Measurements from ENCODE around the gene TMC5. TPM values are rescaled to one million over a fixed set of nuclear protein-coding genes. Genes with fewer than 3 reads are reported as not detected.
"Not testable (repeated sequence)": the region's sequence is repeated elsewhere in the genome, so short reads cannot be mapped to it uniquely, and the experiment has no call there.

The TMC5 gene
- total and polyA plus RNA-seq, 2 experiments from 2014 or later = 2.3 to 4.8 TPM

DNA sequence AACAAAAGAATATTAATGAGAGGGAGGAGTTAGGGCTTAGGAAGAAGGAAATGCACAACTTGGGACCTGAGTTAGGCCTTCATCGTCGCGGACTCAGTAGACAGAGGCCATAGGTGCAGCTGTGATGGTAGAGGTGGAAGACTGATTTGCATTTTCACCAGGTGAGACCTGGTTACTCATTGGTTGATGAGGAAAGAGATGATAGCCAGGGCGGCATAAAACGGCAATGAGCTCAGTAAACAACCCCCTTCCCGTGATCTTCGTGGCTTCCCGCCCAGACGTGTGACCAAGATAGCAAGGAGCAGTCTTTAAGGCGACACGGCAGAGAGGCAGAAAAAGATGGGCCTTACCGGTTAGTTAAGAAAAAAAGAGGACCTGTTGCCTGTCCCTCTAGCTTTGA is at the start of gene TMC5 (continued):
- TF ChIP-seq JUNB (IDR thresholded peaks at IDR 0.05; ENCODE audit: unreplicated experiment) (no peak), POLR2AphosphoS5 (IDR thresholded peaks at IDR 0.05; ENCODE audit: low read depth) (no peak)

DNA sequence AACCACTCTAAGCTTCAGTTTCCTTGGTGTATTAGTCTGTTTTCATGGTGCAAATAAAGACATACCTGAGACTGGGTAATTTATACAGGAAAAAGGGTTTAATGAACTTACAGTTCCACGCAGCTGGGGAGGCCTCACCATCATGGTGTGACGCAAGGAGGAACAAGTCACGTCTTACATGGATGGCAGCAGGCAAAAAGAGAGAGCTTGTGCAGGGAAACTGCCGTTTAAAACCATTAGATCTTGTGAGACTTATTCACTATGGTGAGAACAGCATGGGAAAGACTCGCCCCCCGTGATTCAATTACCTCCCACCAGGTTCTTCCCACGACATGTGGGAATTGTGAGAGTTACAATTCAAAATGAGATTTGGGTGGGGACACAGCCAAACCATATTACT is 45.1 kb upstream of the TMC5 start:
- H3K4me1 ChIP-seq (ENCODE audit: insufficient read depth); H3K36me3 ChIP-seq (ENCODE audit: insufficient read depth); ATAC-seq; H2AFZ ChIP-seq; H3K27ac Mint-ChIP-seq; H3K79me2 ChIP-seq (replicated peaks; ENCODE audit: insufficient read depth); H3K4me3 Mint-ChIP-seq; H3K9me2 ChIP-seq (ENCODE audit: insufficient read depth); H3K4me2 ChIP-seq; H3K4me1 Mint-ChIP-seq; H3K4me3 ChIP-seq; DNase-seq (ENCODE audit: low spot score); H3K9me3 Mint-ChIP-seq; H3F3A ChIP-seq (replicated peaks; ENCODE audit: low read depth); H3K27me3 ChIP-seq (ENCODE audit: insufficient read depth); H3K36me3 Mint-ChIP-seq (ENCODE audit: low read depth); H3K27me3 Mint-ChIP-seq (ENCODE audit: insufficient read depth, low read depth, poor library complexity); H3K27ac ChIP-seq (ENCODE audit: low read depth); H4K20me1 ChIP-seq (replicated peaks; ENCODE audit: insufficient read depth): not testable (repeated sequence)

DNA sequence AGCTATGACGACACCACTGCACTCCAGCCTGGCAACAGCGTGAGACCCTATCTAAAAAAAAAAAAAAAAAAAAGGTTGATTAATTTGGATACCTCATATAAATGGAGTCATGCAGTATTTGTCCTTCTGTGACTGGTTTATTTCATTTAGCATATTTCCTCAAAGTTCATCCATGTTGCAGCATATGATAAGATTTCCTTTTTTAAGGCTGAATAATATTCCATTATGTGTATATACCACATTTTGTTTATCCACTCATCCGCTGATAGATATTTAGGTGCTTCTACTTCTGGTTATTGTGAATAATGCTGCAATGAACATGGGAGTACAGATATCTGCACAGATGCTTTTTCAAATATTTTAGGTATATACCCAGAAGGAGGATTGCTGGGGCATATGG is 43.3 kb upstream of the TMC5 start:
- H3K4me3 Mint-ChIP-seq = no peak overlapping the region
- H3K9me3 Mint-ChIP-seq = peaks cover 6% of the 10 kb centered on the region; the same call in 1 of the 3 replicates
- no peak overlapping the region for H3K27ac Mint-ChIP-seq
- Histone ChIP-seq H3K4me2 (no peak overlapping the region), H3K4me3 (no peak overlapping the region), H3K9me2 (ENCODE audit: insufficient read depth) (no peaks in the 10 kb centered on the region), H3K79me2 (replicated peaks; ENCODE audit: insufficient read depth) (no peaks in the 10 kb centered on the region), H3K27me3 (ENCODE audit: insufficient read depth) (no peaks in the 10 kb centered on the region), H2AFZ (no peak overlapping the region), H4K20me1 (replicated peaks; ENCODE audit: insufficient read depth) (no peaks in the 10 kb centered on the region), H3K36me3 (ENCODE audit: insufficient read depth) (no peaks in the 10 kb centered on the region), H3K4me1 (ENCODE audit: insufficient read depth) (no peaks in the 10 kb centered on the region), H3F3A (replicated peaks; ENCODE audit: low read depth) (no peaks in the 10 kb centered on the region), H3K27ac (ENCODE audit: low read depth) (no peak overlapping the region)
- no peak for ATAC-seq
- H3K4me1 Mint-ChIP-seq = no peaks in the 10 kb centered on the region
- no peak for DNase-seq (ENCODE audit: low spot score)
- H3K27me3 Mint-ChIP-seq (ENCODE audit: insufficient read depth, low read depth, poor library complexity) = no peaks in the 10 kb centered on the region
- no peaks in the 10 kb centered on the region for H3K36me3 Mint-ChIP-seq (ENCODE audit: low read depth)
- TF ChIP-seq EZH2 (IDR thresholded peaks at IDR 0.05; ENCODE audit: low read depth, unreplicated experiment) = no peak
- TF ChIP-seq JUNB (IDR thresholded peaks at IDR 0.05; ENCODE audit: unreplicated experiment) = no peak
- TF ChIP-seq NANOG (IDR thresholded peaks at IDR 0.05; ENCODE audit: borderline replicate concordance) = no peak
- no peak for TF ChIP-seq EZH2phosphoT487 (IDR thresholded peaks at IDR 0.05; ENCODE audit: unreplicated experiment)
- TF ChIP-seq, protein P1, sequence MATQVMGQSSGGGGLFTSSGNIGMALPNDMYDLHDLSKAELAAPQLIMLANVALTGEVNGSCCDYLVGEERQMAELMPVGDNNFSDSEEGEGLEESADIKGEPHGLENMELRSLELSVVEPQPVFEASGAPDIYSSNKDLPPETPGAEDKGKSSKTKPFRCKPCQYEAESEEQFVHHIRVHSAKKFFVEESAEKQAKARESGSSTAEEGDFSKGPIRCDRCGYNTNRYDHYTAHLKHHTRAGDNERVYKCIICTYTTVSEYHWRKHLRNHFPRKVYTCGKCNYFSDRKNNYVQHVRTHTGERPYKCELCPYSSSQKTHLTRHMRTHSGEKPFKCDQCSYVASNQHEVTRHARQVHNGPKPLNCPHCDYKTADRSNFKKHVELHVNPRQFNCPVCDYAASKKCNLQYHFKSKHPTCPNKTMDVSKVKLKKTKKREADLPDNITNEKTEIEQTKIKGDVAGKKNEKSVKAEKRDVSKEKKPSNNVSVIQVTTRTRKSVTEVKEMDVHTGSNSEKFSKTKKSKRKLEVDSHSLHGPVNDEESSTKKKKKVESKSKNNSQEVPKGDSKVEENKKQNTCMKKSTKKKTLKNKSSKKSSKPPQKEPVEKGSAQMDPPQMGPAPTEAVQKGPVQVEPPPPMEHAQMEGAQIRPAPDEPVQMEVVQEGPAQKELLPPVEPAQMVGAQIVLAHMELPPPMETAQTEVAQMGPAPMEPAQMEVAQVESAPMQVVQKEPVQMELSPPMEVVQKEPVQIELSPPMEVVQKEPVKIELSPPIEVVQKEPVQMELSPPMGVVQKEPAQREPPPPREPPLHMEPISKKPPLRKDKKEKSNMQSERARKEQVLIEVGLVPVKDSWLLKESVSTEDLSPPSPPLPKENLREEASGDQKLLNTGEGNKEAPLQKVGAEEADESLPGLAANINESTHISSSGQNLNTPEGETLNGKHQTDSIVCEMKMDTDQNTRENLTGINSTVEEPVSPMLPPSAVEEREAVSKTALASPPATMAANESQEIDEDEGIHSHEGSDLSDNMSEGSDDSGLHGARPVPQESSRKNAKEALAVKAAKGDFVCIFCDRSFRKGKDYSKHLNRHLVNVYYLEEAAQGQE (IDR thresholded peaks at IDR 0.05; ENCODE audit: unreplicated experiment) = no peak
- no peak for TF ChIP-seq ZNF331 (CRISPR knock-in tag; IDR thresholded peaks at IDR 0.05; ENCODE audit: low read depth)
- TF ChIP-seq ZNF114 (CRISPR knock-in tag; IDR thresholded peaks at IDR 0.05) = no peak
- TF ChIP-seq, protein P2, sequence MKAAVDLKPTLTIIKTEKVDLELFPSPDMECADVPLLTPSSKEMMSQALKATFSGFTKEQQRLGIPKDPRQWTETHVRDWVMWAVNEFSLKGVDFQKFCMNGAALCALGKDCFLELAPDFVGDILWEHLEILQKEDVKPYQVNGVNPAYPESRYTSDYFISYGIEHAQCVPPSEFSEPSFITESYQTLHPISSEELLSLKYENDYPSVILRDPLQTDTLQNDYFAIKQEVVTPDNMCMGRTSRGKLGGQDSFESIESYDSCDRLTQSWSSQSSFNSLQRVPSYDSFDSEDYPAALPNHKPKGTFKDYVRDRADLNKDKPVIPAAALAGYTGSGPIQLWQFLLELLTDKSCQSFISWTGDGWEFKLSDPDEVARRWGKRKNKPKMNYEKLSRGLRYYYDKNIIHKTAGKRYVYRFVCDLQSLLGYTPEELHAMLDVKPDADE (IDR thresholded peaks at IDR 0.05) = no peak
- TF ChIP-seq, protein P3, sequence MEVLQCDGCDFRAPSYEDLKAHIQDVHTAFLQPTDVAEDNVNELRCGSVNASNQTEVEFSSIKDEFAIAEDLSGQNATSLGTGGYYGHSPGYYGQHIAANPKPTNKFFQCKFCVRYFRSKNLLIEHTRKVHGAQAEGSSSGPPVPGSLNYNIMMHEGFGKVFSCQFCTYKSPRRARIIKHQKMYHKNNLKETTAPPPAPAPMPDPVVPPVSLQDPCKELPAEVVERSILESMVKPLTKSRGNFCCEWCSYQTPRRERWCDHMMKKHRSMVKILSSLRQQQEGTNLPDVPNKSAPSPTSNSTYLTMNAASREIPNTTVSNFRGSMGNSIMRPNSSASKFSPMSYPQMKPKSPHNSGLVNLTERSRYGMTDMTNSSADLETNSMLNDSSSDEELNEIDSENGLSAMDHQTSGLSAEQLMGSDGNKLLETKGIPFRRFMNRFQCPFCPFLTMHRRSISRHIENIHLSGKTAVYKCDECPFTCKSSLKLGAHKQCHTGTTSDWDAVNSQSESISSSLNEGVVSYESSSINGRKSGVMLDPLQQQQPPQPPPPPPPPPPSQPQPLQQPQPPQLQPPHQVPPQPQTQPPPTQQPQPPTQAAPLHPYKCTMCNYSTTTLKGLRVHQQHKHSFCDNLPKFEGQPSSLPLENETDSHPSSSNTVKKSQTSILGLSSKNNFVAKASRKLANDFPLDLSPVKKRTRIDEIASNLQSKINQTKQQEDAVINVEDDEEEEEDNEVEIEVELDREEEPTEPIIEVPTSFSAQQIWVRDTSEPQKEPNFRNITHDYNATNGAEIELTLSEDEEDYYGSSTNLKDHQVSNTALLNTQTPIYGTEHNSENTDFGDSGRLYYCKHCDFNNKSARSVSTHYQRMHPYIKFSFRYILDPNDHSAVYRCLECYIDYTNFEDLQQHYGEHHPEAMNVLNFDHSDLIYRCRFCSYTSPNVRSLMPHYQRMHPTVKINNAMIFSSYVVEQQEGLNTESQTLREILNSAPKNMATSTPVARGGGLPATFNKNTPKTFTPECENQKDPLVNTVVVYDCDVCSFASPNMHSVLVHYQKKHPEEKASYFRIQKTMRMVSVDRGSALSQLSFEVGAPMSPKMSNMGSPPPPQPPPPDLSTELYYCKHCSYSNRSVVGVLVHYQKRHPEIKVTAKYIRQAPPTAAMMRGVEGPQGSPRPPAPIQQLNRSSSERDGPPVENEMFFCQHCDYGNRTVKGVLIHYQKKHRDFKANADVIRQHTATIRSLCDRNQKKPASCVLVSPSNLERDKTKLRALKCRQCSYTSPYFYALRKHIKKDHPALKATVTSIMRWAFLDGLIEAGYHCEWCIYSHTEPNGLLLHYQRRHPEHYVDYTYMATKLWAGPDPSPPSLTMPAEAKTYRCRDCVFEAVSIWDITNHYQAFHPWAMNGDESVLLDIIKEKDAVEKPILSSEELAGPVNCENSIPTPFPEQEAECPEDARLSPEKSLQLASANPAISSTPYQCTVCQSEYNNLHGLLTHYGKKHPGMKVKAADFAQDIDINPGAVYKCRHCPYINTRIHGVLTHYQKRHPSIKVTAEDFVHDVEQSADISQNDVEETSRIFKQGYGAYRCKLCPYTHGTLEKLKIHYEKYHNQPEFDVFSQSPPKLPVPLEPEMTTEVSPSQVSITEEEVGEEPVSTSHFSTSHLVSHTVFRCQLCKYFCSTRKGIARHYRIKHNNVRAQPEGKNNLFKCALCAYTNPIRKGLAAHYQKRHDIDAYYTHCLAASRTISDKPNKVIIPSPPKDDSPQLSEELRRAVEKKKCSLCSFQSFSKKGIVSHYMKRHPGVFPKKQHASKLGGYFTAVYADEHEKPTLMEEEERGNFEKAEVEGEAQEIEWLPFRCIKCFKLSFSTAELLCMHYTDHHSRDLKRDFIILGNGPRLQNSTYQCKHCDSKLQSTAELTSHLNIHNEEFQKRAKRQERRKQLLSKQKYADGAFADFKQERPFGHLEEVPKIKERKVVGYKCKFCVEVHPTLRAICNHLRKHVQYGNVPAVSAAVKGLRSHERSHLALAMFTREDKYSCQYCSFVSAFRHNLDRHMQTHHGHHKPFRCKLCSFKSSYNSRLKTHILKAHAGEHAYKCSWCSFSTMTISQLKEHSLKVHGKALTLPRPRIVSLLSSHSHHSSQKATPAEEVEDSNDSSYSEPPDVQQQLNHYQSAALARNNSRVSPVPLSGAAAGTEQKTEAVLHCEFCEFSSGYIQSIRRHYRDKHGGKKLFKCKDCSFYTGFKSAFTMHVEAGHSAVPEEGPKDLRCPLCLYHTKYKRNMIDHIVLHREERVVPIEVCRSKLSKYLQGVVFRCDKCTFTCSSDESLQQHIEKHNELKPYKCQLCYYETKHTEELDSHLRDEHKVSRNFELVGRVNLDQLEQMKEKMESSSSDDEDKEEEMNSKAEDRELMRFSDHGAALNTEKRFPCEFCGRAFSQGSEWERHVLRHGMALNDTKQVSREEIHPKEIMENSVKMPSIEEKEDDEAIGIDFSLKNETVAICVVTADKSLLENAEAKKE (CRISPR knock-in tag; IDR thresholded peaks at IDR 0.05) = no peak
- no peak for TF ChIP-seq CREB1 (CRISPR knock-in tag; IDR thresholded peaks at IDR 0.05; ENCODE audit: low read depth)
